Inferior parietal cortex (tissue), 1 donor: ENCODE results near the gene VSX2.

ENCODE experiments used
- DNase-seq: peaks from one replicate; pipeline ENCODE4 v3.0.0-alpha.2; 2016; ENCODE audit errors: extremely low spot score

Gene VSX2

DNA sequence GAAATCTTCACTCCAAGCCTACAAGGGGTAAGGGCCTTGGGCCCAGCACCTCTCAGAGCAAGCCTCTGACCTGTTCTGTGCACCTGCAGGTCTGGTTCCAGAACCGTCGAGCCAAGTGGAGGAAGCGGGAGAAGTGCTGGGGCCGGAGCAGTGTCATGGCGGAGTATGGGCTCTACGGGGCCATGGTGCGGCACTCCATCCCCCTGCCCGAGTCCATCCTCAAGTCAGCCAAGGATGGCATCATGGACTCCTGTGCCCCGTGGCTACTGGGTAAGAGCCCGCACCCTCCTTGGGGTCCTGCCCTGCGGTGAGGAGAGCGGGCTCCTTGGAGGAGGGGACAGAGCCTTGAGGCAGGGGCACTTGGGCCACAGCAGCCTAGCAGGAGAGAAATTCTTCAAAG lies 20.3 kb downstream of the VSX2 start:
- no peak for DNase-seq

GRCh38 chr14:74260525-74261233 lies 21.4 kb downstream of the VSX2 start:
- DNase-seq = no peak

- no peak for DNase-seq
These were observed 22.0 kb downstream of the VSX2 start for GRCh38 chr14:74261288-74261687.

- DNase-seq = no peak
These were observed 22.8 kb downstream of the VSX2 start for GRCh38 chr14:74262076-74262475.

DNA sequence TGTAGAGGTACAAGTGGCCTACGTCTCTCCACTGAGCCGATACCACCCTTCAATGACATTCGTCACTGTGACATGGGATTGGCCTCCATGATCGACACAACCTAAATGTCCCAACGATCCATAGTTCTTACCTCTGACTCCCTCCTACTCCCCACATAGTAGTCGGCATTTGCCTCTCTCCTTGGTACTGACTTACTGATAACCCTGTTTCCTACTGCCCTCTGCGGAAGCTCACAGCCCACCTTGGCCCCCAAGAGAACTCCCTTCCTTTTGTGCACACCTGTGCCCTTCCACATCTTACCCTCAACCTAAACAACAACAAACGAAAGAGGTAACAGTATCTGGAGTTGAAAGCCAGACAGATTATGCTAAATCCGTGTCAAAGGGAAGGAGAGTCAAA lies 23.9 kb downstream of the VSX2 start:
- DNase-seq = no peak

DNA sequence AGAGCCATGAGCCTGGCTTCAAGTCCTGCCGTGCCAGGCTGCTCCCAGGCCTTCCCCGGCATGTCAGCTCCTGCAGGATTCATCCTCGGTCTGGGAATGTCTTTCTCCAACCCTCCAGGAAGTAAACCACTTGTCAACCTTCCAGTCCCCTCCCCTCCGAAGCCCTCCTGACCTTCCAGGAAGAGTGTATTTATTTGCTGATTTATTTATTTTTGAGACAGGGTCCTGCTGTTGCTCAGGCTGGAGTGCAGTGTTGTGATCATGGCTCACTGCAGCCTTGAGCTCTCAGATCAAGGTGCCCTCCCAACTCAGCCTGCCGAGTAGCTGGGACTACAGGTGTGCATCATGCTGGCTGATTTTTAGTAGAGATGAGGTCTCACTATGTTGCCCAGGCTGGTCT lies 24.7 kb downstream of the VSX2 start:
- DNase-seq = no peak

DNA sequence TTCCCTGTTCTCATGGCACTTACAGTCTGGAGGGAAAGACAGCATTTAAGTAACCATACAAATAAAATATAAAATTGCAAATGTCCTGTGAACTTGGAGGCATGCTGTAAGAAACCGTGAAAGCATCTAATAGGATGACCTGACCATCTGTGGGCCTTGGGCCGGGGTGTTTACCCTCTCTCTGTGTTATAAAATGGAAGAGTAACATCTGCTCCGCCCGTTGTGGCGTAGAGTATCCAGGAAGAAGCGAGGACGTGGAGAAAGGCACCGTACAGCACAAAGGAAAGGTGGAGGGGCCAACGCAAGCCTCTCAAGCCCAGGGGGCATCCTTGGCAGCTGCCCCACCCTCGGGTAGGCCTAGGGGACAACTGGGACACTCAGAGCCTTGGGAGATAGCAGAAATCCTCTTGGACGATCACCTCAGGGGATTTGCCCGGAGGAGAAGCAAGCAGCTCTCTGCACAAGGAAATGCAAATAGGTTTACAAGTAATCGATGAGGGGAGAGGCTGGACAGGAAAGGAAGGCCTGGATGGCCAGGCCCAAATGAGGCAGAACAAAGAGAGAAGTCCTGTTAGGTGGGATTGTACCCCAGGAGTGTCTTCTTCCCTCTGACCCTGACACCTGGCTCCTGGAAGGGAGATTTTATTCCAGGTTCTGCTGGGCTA lies 26.2 kb downstream of the VSX2 start:
- DNase-seq = no peak

DNA sequence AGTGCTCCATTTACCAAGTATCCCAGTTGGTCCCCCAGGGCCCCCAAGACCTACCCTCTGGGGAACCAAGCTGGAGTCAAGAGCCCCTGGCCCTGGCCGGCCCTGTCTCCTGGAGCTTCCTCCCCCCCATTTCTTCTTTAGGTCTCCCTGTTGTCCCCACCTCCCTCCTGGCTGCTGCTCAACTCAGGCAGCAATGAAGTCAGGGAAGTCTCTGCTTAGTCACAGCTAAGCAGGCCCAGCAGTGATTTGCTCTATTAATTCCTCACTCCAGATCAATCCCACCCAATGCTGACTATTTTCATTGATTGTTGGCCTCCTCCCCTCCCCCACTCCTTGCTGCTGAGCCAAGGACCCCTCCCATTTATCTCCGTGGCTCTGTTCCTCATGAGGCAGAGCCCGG lies 28.3 kb downstream of the VSX2 start:
- DNase-seq = no peak

DNA sequence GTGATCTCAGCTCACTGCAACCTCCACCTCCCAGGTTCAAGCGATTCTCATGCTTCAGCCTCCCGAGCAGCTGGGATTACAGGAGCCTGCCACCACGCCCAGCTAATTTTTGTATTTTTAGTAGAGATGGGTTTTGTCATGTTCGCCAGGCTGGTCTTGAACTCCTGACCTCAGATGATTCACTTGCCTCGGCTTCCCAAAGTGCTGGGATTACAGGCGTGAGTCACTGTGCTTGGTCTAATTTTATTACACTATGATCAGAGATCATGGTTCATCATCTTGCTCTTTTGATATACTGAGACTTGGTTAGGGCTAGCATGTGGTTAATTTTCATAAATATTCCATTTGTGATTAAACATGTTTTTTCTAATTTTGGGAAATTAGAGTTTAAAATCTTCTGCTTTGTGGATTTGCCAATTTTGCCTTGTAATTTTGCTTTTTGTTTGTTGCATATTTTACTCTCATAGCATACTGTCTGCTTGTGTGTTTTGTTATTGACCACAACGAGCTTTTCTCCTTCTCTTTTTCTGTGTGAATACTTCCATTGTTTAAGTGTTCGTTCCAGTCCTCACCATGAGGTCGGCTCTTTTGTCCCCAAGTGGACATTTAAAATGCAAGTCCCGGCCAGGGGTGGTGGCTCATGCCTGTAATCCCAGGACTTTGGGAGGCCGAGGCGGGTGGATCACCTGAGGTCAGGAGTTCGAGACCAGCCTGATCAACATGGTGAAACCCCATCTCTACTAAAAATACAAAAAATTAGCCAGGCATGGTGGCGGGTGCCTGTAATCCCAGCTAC lies 31.3 kb downstream of the VSX2 start:
- peak; percentile 49 for DNase-seq

GRCh38 chr14:74271365-74271764 lies 32.1 kb downstream of the VSX2 start:
- no peak for DNase-seq

DNA sequence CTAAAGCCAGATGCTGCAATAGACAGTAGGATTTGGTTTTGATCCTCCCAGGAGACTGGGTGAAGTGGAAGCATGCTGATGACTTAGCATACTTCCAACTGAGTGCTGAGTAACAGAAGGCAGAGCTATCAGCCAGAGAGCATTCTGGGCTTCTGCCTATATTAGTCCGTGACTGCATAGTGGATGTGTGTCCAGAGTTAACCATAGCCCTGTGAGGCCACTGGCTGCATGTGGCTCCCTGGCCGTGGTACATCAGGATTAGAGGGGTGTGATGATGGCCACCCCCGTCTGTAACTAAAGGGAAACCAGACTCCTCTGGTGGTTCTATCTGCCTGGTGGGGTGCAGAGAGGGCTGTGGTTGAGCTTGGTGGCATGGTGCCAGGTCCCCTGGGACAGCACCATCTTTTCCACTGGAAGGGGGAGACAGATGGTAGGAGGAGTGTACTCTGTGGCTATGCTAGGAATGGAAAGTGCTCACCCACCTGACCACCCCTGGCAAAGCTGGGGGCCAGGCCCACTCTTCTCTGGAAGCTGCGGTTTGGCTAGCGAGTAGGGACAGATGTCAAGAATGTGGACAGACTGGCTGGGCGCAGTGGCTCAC lies 36.1 kb downstream of the VSX2 start:
- DNase-seq = no peak

- DNase-seq = no peak
These were observed 38.8 kb downstream of the VSX2 start for GRCh38 chr14:74278080-74278479.

GRCh38 chr14:74281069-74281468 lies 41.8 kb downstream of the VSX2 start:
- DNase-seq = no peak

DNA sequence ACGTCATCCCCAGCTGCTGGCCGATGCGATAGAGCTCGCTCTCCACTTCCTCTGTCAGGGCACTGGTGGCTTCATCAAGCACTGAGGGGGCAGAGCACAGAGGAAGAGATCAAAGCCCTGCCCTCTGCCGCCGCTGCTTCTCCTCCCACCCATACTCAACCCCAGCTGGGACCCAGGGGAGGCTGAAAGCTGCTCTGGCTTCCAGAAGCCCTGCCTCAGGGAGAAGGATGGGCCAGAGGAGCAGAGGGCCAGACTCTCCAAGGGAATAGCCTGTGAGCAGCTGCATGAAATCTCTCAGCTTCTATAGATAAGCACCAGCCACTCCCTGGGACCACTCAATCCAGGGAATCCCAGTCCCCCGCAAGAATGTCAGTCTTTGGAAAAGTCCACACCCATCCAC lies 47.5 kb downstream of the VSX2 start:
- no peak for DNase-seq

DNA sequence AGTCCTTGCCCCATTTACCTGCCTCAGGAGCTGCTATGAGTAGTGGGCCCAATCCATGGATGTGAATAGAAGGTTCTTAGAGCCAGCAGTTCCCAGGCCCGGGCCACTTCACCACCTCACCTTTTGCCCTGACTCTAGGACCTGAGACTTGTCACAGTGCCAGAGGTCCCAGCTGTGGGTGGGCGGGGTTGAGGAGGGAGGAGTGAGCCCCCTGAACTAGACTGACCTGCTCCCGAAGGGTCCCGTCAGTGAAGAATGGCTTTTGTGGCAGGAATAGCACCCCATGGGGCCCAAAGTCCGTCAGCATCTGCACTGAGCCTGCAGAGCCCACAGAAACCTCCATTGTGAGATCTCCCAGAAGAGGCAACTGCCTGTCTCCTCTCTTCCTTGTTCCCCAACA lies 50.6 kb downstream of the VSX2 start:
- no peak for DNase-seq

DNA sequence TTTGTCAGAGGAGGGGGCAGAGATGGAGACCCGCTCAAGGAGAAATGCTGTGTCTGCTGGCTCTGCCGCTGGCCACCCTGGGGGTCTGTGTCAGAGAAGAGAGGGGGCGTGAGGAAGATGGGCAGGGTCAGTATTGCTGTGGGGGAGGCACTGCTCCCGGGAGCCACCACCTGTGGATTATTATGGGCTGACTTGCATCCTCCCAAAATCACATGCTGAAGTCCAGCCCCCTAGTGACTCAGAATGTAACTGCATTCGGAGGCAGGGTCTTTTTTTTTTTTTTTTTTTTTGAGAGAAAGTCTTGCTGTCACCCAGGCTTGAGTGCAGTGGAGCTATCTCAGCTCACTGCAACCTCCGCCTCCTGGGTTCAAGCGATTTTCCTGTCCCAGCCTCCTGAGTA lies 51.2 kb downstream of the VSX2 start:
- DNase-seq = no peak

DNA sequence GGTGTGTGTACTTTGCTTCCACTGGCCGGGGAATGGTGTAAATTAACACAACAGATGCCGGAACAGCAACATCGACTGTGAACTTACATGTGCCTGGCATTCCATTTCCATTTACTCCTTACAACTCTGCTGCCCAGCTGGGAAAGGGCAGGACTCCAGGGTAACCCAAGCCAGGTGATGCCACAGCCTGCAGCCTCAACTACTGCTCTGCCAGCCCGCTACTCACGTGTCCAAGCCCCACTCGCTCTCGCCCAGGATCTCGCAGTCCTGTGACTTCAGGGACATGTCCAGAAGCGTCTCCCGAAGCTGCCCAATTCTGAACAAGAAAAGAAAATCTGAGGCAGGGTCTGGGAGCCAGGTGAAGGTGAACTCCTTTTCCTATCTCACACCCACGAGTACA lies 52.8 kb downstream of the VSX2 start:
- DNase-seq = no peak

- DNase-seq = no peak
These were observed 54.4 kb downstream of the VSX2 start for GRCh38 chr14:74293606-74294005.

DNA sequence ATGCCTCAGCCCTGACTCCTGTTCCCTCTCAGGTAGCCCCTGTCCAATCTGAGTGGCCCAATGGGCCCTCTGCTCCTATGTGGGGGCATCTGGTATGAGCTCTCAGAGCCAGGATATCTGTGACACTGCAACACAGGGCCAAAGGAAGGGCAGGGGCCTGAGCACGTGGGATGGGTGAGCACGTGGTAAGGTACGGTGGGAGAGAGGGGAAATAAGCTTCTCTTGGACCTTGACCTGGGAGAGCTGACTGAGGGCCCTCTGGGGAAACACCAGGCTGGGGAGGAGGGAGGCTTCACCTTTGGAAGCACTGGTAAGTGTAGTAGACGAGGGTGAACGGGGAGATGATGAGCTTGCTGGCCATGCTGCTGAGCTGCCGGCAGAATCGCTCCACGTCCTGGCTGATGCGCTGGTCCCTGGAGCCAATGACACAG lies 56.8 kb downstream of the VSX2 start:
- no peak for DNase-seq

DNA sequence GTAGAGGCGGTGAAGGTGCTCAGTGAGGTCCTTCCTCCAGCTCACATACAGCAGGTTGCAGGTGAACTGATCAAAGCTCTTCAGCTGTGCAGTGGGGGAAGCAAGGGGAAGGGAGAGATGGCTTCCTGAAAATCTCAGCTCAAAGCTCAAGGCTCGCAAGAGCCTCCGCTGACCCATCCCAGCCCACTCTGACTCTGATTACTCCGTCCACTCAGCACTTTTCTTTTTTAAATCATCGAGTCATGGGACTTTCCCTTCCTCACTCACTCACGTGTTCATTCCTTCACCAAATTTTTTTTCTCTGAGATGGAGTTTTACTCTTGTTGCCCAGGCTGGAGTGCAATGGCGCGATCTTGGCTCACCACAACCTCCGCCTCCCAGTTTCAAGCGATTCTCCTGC lies 58.7 kb downstream of the VSX2 start:
- no peak for DNase-seq

DNA sequence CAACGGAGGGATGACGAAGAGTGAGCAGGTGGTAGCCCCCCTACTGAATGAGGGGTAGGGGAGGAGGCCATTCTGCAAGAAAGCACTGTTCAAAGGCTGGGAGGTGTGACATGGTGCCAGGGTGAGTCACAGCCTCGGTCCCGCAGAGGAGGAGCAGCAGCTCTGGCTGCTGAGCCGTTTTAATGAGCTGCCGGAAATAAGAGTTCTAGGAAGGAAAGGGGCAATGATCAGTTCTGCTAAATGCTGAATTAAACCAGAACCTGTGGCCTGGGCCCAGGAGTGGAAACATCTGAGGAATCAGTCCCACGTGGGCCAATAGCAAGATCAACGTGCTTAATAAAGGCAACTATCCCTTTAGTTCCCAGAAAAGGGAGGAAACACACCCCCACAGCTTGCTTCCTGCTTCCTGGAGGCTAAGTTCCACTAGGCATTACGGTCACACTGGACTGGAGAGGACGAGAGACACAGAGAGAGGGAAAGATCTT lies 59.9 kb downstream of the VSX2 start:
- no peak for DNase-seq

GRCh38 chr14:74301594-74302151 lies 62.4 kb downstream of the VSX2 start:
- DNase-seq = no peak
